ENCODE data around the gene KIF12. TPM values are rescaled to one million over a fixed set of nuclear protein-coding genes. Genes with fewer than 3 reads are reported as not detected.

The KIF12 gene
- total RNA-seq, 2 experiments from 2014 or later: not detected

DNA sequence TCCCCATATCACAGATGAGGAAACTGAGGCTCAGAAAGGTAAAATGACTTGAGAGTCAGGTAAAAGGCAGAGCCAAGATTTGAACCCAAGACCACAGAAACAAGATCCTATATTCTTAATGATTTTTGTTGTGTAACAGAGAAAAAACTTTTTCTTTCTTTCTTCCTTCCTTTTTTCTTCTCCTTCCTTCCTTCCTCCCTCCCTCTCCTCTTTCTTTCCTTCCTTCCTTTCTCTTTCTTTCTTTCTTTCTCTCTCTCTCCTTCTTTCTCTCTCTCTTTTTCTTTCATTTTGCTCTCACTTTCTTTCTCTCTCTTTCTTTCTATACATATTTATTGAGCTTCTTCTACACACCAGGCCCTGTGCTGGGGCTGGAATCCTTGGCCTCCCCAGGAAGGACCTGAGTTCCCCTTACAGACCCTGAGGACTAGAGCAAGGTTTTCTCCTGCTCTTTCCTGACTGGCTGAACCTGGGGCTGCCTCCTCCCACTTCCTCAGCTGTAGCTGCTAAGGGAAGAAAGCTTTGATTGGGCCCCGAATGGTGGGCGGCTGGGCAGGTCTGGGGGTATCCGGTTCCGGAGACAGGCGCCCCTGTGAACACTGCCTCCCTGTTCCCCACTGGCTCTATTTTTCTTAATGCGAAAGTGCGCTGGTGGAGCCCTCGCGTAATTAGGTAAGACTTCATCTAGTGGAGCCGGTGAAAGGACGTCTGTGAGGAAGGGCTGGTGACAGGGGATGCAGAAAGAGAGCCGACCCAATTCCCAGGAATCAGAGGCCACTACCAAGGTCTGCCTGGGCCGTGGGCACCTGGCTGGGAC, 27.4 kb upstream of the KIF12 start:
- Mint-ChIP-seq H3K9me3 (peaks cover 3% of the 10 kb centered on the region), H3K4me1 (ENCODE audit: low read depth) (no peaks in the 10 kb centered on the region), H3K27ac (no peak overlapping the region), H3K4me3 (no peak overlapping the region), H3K27me3 (peaks cover 3% of the 10 kb centered on the region), H3K36me3 (ENCODE audit: low read depth) (no peaks in the 10 kb centered on the region)
- DNase-seq: no peak
- intact Hi-C loops (cut with micrococcal nuclease): no loop called here
- ATAC-seq: no peak
- TF ChIP-seq CTCF (IDR thresholded peaks at IDR 0.05): no peak
- CTCF ChIA-PET: interaction anchor here (1.4 kb wide), 1 partner anchor 18 kb away, joined by 4 read pairs; no protein-coding TSS in a partner anchor
- POLR2A ChIA-PET: no interaction called here

- Mint-ChIP-seq H3K27ac (no peak overlapping the region), H3K4me1 (ENCODE audit: low read depth) (no peaks in the 10 kb centered on the region), H3K27me3 (peaks cover 3% of the 10 kb centered on the region), H3K36me3 (ENCODE audit: low read depth) (no peaks in the 10 kb centered on the region), H3K9me3 (peaks cover 3% of the 10 kb centered on the region), H3K4me3 (no peak overlapping the region)
- CTCF ChIA-PET: interaction anchor here (1.4 kb wide), 1 partner anchor 17 kb away, joined by 4 read pairs; no protein-coding TSS in a partner anchor
- intact Hi-C loops (cut with micrococcal nuclease): no loop called here
- POLR2A ChIA-PET: interaction anchor here (0.7 kb wide), 1 partner anchor 53 kb away, joined by 3 read pairs; no protein-coding TSS in a partner anchor
- no peak for TF ChIP-seq CTCF (IDR thresholded peaks at IDR 0.05)
- ATAC-seq: no peak
- DNase-seq: no peak
Observed at GRCh38 chr9:114125476-114126013, 26.5 kb upstream of the KIF12 start.

- no peak overlapping the region for H3K4me3 Mint-ChIP-seq
Observed at GRCh38 chr9:114124666-114125475, 25.8 kb upstream of the KIF12 start.

GRCh38 chr9:114124138-114124537, 25.0 kb upstream of the KIF12 start:
- Mint-ChIP-seq H3K4me3 (no peak overlapping the region), H3K27me3 (peaks cover 3% of the 10 kb centered on the region), H3K4me1 (ENCODE audit: low read depth) (no peaks in the 10 kb centered on the region), H3K27ac (no peak overlapping the region), H3K9me3 (peaks cover 3% of the 10 kb centered on the region), H3K36me3 (ENCODE audit: low read depth) (no peaks in the 10 kb centered on the region)
- TF ChIP-seq CTCF (IDR thresholded peaks at IDR 0.05): no peak
- intact Hi-C loops (cut with micrococcal nuclease): no loop called here
- ChIA-PET POLR2A (no interaction called here), CTCF (no interaction called here)
- DNase-seq (no peak), ATAC-seq (no peak)

More at GRCh38 chr9:114124666-114125475, 25.8 kb upstream of the KIF12 start:
- Mint-ChIP-seq H3K27me3 (peaks cover 3% of the 10 kb centered on the region), H3K9me3 (peaks cover 3% of the 10 kb centered on the region), H3K4me1 (ENCODE audit: low read depth) (no peaks in the 10 kb centered on the region), H3K36me3 (ENCODE audit: low read depth) (no peaks in the 10 kb centered on the region), H3K27ac (no peak overlapping the region)
- DNase-seq: no peak
- ChIA-PET CTCF (no interaction called here), POLR2A (interaction anchor here (0.7 kb wide), 1 partner anchor 53 kb away, joined by 3 read pairs; no protein-coding TSS in a partner anchor)
- TF ChIP-seq CTCF (IDR thresholded peaks at IDR 0.05): no peak
- ATAC-seq: no peak
- intact Hi-C loops (cut with micrococcal nuclease): no loop called here
